Sigmoid colon (tissue), 4 donors: ENCODE data around the gene ARHGAP44.

Experiments
- POLR2A ChIP-seq, 2 donors: fragments of 450-650 bp; IDR thresholded peaks; one replicate each; pipeline ENCODE4 v1.6.1; 2016; ENCODE audit warnings: antibody characterized with exemption in 2 of 2, mild to moderate bottlenecking in 2 of 2, moderate library complexity in 2 of 2
- POLR2AphosphoS5 ChIP-seq, 4 donors: sonication (generic); formaldehyde crosslinking; IDR thresholded peaks; one replicate each; pipeline ENCODE4 v1.6.1; 2017; ENCODE audit warnings: antibody characterized with exemption in 4 of 4
- TF ChIP-seq, protein P1 (sequence below), 4 experiments: fragments of 450-650 bp in 3 of 4; fragments of 200-600 bp in 1 of 4; IDR thresholded peaks; one replicate each; pipeline ENCODE4 v1.5.1; 2016 to 2019; ENCODE audit warnings: antibody characterized with exemption in 4 of 4, mild to moderate bottlenecking in 3 of 4, moderate library complexity in 2 of 4

DNA sequence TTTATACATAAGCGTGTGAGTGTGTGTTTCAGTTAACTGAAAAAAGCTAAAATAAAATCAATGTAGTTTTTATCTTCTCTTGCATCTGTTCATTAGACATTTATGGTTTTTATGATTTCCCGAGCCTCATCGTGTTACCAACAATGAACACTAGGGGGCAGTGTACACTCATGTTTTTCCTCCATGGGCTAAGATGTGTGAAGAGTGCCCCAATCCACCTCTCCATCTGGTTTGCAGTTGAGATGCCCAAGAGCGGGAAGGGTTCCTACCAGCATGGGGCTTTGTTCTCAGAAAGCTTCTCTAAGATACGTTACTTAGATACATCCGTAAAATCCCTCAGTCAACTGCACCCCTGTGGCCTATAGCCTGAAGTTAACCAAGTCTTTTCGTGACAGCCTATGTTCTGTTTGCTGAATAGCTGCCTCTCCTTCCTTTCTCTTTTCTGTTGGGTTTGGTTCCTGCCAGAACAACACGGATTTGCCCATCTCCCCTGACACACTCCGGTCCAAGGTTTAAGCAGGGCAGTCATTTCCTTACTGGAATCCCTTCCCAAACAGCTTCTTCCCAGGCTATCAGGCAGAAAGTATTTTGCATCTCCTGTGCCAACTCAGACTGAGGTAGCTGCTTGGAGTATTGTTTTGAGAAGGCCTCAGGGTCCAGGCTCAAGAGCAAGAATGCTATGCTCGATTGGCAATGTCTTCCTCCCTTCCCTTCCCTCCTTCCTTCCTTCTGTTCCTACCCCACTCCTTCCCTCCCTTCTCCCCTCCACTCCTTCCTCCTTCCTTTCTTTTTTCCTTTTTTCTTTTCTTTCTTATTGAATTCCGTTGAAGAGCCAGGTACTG is 241.4 kb downstream of the ARHGAP44 start:
- TF ChIP-seq POLR2A (IDR thresholded peaks at IDR 0.05) (no peak), POLR2AphosphoS5 (IDR thresholded peaks at IDR 0.05) (no peak)
- TF ChIP-seq, protein P1, sequence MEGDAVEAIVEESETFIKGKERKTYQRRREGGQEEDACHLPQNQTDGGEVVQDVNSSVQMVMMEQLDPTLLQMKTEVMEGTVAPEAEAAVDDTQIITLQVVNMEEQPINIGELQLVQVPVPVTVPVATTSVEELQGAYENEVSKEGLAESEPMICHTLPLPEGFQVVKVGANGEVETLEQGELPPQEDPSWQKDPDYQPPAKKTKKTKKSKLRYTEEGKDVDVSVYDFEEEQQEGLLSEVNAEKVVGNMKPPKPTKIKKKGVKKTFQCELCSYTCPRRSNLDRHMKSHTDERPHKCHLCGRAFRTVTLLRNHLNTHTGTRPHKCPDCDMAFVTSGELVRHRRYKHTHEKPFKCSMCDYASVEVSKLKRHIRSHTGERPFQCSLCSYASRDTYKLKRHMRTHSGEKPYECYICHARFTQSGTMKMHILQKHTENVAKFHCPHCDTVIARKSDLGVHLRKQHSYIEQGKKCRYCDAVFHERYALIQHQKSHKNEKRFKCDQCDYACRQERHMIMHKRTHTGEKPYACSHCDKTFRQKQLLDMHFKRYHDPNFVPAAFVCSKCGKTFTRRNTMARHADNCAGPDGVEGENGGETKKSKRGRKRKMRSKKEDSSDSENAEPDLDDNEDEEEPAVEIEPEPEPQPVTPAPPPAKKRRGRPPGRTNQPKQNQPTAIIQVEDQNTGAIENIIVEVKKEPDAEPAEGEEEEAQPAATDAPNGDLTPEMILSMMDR (IDR thresholded peaks at IDR 0.05): peak in 3 of 4 experiments; percentile 44 to 71 (median 55)
